ENCODE results near the gene STUB1.

GRCh38 chr16:632486-633335 lies 47.5 kb upstream of the STUB1 start:
- TF ChIP-seq CTCF (conservative IDR thresholded peaks at IDR 0.05): no peak
- TF ChIP-seq ZFX (IDR thresholded peaks at IDR 0.05): no peak

All from C4-2B (cell line).